BJ (cell line): ENCODE measurements around the gene SLC6A16. TPM values are rescaled to one million over a fixed set of nuclear protein-coding genes. Genes with fewer than 3 reads are reported as not detected.
"Not testable (repeated sequence)": the region's sequence is repeated elsewhere in the genome, so short reads cannot be mapped to it uniquely, and the experiment has no call there.

Experiments
- CTCF ChIA-PET: fragments of 350-600 bp; formaldehyde crosslinking; extraction: SDS; loops from one replicate; lab custom pipeline; 2021; ENCODE audit warnings: antibody characterized with exemption, inconsistent platforms; lab: Yijun Ruan, JAX
- POLR2A ChIA-PET: fragments of 300-600 bp; sonication (Branson Sonifier 250); formaldehyde crosslinking; extraction: SDS; loops from one replicate; lab custom pipeline; 2021; ENCODE audit warnings: antibody characterized with exemption; lab: Charles Lee
- DNase-seq: peaks from one replicate; pipeline ENCODE4 v3.0.0-alpha.2; 2011; ENCODE audit warnings: low read depth
- H3K27me3 ChIP-seq: 2 replicates; pipeline ENCODE4 v1.6.0; 2011; ENCODE audit warnings: low read length; ENCODE audit not compliant: control insufficient read depth, insufficient read depth
- H3K36me3 ChIP-seq: 2 replicates; pipeline ENCODE4 v1.5.1; 2011; ENCODE audit warnings: low read length; ENCODE audit not compliant: control insufficient read depth, insufficient read depth
- H3K4me3 ChIP-seq: 2 replicates; pipeline ENCODE4 v1.5.1; 2011; ENCODE audit warnings: low read depth, mild to moderate bottlenecking, control low read depth, low read length
- polyA plus RNA-seq: library from polyadenylated mRNA; depleted of rRNA; stranded (reverse); fragments of >200 nt; gene quantifications from 2 replicates; pipeline ENCODE4 v1.2.3, GENCODE V29; 2011
- TF ChIP-seq, protein P1 (sequence below): IDR thresholded peaks from 2 replicates; pipeline ENCODE4 v1.5.1; 2011; ENCODE audit warnings: low read depth, mild to moderate bottlenecking, control low read depth, inconsistent platforms, low read length, moderate library complexity; ENCODE audit not compliant: insufficient read depth

Gene SLC6A16
- polyA plus RNA-seq, 1 experiment, result 0.42 TPM

DNA sequence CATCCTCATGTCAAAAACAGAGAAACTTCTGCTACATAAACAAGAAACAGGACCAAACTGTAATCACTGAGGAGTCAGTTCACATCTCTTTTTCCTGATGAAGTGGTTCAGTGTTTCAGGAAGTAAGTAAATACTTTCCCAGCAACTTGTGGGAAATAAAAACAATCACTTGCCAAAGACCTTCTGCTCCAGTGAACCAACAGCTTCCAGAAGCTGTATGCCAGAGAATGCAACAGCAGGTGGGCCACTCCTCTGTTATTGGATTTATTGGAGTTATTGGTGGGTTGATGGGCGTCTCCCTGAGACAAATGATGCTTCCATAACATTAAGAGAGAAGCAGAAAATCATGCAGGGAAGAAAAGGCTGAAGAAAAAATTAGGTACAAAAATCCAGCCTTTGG is 9.9 kb downstream of the SLC6A16 start:
- DNase-seq, result no peak
- Histone ChIP-seq H3K27me3 (no peaks in the 10 kb centered on the region), H3K36me3 (no peaks in the 10 kb centered on the region), H3K4me3 (no peak overlapping the region)
- CTCF ChIA-PET, result interaction anchor here (0.7 to 1.7 kb wide), 3 partner anchors 14 to 87 kb away, joined by 3 to 14 read pairs (median 3); no protein-coding TSS in a partner anchor
- POLR2A ChIA-PET, result no interaction called here
- TF ChIP-seq, protein P1, sequence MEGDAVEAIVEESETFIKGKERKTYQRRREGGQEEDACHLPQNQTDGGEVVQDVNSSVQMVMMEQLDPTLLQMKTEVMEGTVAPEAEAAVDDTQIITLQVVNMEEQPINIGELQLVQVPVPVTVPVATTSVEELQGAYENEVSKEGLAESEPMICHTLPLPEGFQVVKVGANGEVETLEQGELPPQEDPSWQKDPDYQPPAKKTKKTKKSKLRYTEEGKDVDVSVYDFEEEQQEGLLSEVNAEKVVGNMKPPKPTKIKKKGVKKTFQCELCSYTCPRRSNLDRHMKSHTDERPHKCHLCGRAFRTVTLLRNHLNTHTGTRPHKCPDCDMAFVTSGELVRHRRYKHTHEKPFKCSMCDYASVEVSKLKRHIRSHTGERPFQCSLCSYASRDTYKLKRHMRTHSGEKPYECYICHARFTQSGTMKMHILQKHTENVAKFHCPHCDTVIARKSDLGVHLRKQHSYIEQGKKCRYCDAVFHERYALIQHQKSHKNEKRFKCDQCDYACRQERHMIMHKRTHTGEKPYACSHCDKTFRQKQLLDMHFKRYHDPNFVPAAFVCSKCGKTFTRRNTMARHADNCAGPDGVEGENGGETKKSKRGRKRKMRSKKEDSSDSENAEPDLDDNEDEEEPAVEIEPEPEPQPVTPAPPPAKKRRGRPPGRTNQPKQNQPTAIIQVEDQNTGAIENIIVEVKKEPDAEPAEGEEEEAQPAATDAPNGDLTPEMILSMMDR, result no peak

DNA sequence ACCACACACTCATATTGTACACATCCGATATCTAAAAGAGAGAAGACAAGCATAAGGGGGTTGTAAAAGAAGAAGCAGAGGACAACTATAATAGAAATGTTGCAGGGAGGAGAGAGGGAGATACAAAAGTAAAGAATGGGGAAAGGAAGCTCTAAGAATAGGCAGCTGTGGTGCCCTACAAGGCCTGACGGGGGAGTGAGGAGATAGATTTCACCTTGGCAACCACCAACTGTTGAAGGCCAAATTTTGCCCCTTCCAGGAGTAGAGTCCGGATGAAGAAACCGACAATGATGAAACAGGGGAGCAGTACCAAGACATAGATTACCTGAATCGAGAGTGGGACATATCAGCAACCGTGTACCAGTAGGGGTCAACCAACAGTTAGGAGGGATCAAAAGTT is 15.9 kb downstream of the SLC6A16 start:
- POLR2A ChIA-PET, result no interaction called here
- H3K4me3 ChIP-seq, result no peak overlapping the region
- CTCF ChIA-PET, result interaction anchor here (1.0 kb wide), 1 partner anchor 9 kb away, joined by 4 read pairs; no protein-coding TSS in a partner anchor
- no peaks in the 10 kb centered on the region for H3K27me3 ChIP-seq
- no peak for DNase-seq
- TF ChIP-seq, protein P1, result no peak
- no peaks in the 10 kb centered on the region for H3K36me3 ChIP-seq

DNA sequence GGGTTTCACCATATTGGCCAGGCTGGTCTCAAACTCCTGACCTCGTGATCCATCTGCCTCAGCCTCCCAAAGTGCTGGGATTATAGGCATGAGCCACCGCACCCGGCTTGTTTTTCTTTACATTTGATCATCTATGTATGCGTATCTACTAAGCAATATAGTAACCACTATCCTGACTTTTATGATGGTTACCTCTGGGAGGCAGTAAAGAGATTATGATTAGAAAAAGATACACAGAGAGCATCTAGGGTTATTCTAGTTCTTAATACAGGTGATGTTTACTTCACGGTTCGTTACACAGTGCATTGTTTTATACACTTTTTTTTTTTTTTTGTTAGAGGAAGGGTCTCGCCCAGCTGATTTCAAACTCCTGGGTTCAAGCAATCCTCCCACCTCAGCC is 18.3 kb downstream of the SLC6A16 start:
- H3K27me3 ChIP-seq, H3K4me3 ChIP-seq, DNase-seq, H3K36me3 ChIP-seq, POLR2A ChIA-PET, CTCF ChIA-PET: not testable (repeated sequence)

DNA sequence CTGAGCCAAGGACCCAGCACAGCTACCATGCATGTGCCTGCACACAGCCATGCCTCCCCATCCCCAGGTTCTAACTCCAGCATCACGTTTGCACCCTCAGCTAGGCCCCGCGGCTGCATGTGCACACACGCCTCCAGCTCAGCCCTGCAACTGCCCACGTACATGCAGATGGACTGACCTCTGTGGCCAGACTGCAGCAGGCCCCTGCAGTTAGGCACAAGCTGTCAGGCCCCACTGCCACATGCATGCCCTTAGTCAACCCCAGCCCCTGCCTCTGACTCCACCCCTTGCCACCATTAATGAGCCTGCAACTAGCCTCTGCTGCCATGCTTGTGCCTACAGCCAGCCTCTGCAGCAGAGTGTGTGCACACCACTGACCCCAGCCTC is 23.1 kb downstream of the SLC6A16 start:
- ChIA-PET POLR2A (no interaction called here), CTCF (interaction anchor here (0.5 to 3.3 kb wide), 30 partner anchors 9 to 501 kb away, joined by 3 to 18 read pairs (median 4); no protein-coding TSS in a partner anchor)
- no peaks in the 10 kb centered on the region for H3K36me3 ChIP-seq
- H3K4me3 ChIP-seq, result no peak overlapping the region
- TF ChIP-seq, protein P1, result no peak
- H3K27me3 ChIP-seq, result no peaks in the 10 kb centered on the region
- no peak for DNase-seq

DNA sequence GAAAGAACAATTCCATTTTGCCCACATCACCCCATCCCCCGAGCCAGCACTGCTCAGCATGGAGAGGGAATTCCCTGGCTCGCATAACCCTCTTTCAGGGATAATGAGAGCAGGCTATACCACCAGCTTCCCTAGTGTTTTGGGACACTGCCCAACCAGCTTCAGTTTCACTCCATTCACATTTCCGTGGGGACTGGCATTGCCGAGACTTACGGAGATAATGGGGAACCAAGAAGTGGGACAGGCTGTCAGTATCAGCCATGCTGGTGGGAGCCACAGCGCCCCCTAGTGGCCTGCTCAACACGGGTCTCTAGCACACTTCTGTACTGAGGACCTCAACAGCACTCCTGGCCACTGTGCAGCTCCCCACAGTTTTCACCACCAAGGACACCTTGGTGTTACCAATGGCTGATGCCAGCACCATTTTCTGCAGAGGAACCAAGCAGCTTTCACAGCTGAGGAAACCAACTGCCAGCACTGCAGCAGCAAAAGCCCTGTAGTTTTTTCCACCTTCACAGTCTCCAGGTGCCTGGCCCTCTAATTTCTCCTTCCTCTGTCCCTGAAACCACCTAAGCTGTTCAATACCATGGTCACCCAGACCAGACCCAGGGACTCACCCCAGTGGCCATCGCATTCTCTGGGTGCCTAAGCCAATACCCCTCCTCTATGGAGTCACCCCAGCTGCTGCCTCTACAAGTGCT is 23.7 kb downstream of the SLC6A16 start:
- ChIA-PET POLR2A (no interaction called here), CTCF (interaction anchor here (0.5 to 3.3 kb wide), 37 partner anchors 8 to 921 kb away, joined by 3 to 18 read pairs (median 4); no protein-coding TSS in a partner anchor)
- Histone ChIP-seq H3K27me3 (no peaks in the 10 kb centered on the region), H3K4me3 (no peak overlapping the region), H3K36me3 (no peaks in the 10 kb centered on the region)
- TF ChIP-seq, protein P1, result peak; percentile 83
- DNase-seq, result no peak

DNA sequence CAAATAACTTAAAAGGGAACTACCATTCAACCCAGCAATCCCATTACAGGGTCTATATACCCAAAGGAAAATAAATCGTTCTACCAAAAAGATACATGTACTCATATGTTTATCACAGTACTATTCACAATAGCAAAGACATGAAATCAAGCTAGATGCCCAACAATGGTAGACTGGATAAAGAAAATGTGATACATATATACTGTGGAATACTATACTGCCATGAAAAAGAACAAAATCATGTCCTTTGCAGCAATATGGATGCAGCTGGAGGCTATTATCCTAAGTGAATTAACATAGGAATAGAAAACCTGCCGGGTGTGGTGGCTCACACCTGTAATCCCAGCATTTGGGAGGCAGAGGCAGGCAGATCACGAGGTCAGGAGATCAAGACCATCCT is 26.3 kb downstream of the SLC6A16 start:
- H3K27me3 ChIP-seq, H3K36me3 ChIP-seq, CTCF ChIA-PET, POLR2A ChIA-PET, DNase-seq, H3K4me3 ChIP-seq: not testable (repeated sequence)
